B cell (primary cell): ENCODE measurements around the gene TRABD2A. TPM values are rescaled to one million over a fixed set of nuclear protein-coding genes. Genes with fewer than 3 reads are reported as not detected.

Source experiments
- ATAC-seq: fragments of 200-7000 bp; cut with Tn5 transposase; one replicate; pipeline ENCODE4 v1.10.0; 2021; ENCODE audit warnings: low read depth, mild to moderate bottlenecking, moderate number of reproducible peaks, moderate library complexity
- CTCF ChIA-PET: fragments of 350-600 bp; sonication (Branson Sonifier 250); formaldehyde crosslinking; loops from one replicate; lab custom pipeline; 2021; ENCODE audit warnings: antibody characterized with exemption, inconsistent platforms; lab: Charles Lee
- POLR2A ChIA-PET: fragments of 350-600 bp; sonication (Branson Sonifier 250); formaldehyde crosslinking; loops from one replicate; lab custom pipeline; 2021; ENCODE audit warnings: antibody characterized with exemption; lab: Charles Lee
- DNase-seq: peaks from one replicate; pipeline ENCODE4 v3.0.0; 2013
- H2AFZ ChIP-seq: 2 replicates; pipeline ENCODE4 v1.6.1; 2012; ENCODE audit warnings: mild to moderate bottlenecking, low read depth, low read length; ENCODE audit not compliant: insufficient read depth, poor library complexity, severe bottlenecking
- H3K27ac ChIP-seq, 2 donors: 1 replicate in 1 of 2; 2 replicates in 1 of 2; pipeline ENCODE4 v1.5.1; 2012 to 2013; ENCODE audit warnings: low read length in 2 of 2, mild to moderate bottlenecking in 2 of 2, moderate library complexity in 1 of 2
- H3K27me3 ChIP-seq, 4 experiments: fragments of 200-600 bp in 1 of 4; sonication (generic) in 1 of 4; replicated peaks in 1 of 4; 1 replicate in 2 of 4; 2 replicates in 2 of 4; pipeline versions ENCODE4 v1.6.1 to v1.7.0; 2013 to 2016; ENCODE audit warnings: low read length in 3 of 4, mild to moderate bottlenecking in 2 of 4, mixed read lengths in 1 of 4, moderate library complexity in 1 of 4; ENCODE audit not compliant: insufficient read depth in 4 of 4, control insufficient read depth in 3 of 4; ENCODE audit errors: control extremely low read depth in 1 of 4
- H3K36me3 ChIP-seq, 2 experiments: replicated peaks in 1 of 2; 1 replicate in 1 of 2; 2 replicates in 1 of 2; pipeline versions ENCODE4 v1.6.1 to v1.7.1; 2013; ENCODE audit warnings: low read length in 1 of 2; ENCODE audit not compliant: insufficient read depth in 2 of 2, control insufficient read depth in 1 of 2; ENCODE audit errors: control extremely low read depth in 1 of 2, extremely low read depth in 1 of 2
- H3K4me1 ChIP-seq, 2 donors: fragments of 200-600 bp in 1 of 2; sonication (generic) in 1 of 2; 1 replicate in 1 of 2; 2 replicates in 1 of 2; pipeline versions ENCODE4 v1.5.1 to v1.6.1; 2013 to 2017; ENCODE audit warnings: low read length in 2 of 2; ENCODE audit not compliant: control insufficient read depth in 2 of 2, insufficient read depth in 2 of 2
- H3K4me2 ChIP-seq: replicated peaks from 2 replicates; pipeline ENCODE3; 2012; ENCODE audit warnings: mild to moderate bottlenecking, low read depth, low read length; ENCODE audit not compliant: poor library complexity, severe bottlenecking
- H3K4me3 ChIP-seq, 5 experiments: fragments of 200-600 bp in 1 of 5; sonication (generic) in 1 of 5; 1 replicate in 3 of 5; 2 replicates in 2 of 5; pipeline versions ENCODE4 v1.5.1 to v1.7.0; 2011 to 2016; ENCODE audit warnings: low read length in 4 of 5, mild to moderate bottlenecking in 4 of 5, low read depth in 2 of 5, control low read depth in 1 of 5, moderate library complexity in 1 of 5; ENCODE audit not compliant: insufficient read depth in 1 of 5; ENCODE audit errors: control extremely low read depth in 1 of 5, extremely low read depth in 1 of 5
- H3K79me2 ChIP-seq: fragments of 200-600 bp; sonication (generic); one replicate; pipeline ENCODE4 v1.6.0; 2016; ENCODE audit warnings: low read length; ENCODE audit not compliant: control insufficient read depth, insufficient read depth
- H3K9ac ChIP-seq: fragments of 200-600 bp; sonication (generic); 2 replicates; pipeline ENCODE4 v1.6.1; 2017; ENCODE audit warnings: mild to moderate bottlenecking, low read length, moderate library complexity
- H3K9me3 ChIP-seq, 3 donors: one replicate each; pipeline versions ENCODE4 v1.6.1 to v1.7.1; 2013; ENCODE audit warnings: low read length in 2 of 3; ENCODE audit not compliant: control insufficient read depth in 2 of 3, insufficient read depth in 1 of 3; ENCODE audit errors: control extremely low read depth in 1 of 3
- H4K20me1 ChIP-seq: 2 replicates; pipeline ENCODE4 v1.6.0; 2012; ENCODE audit warnings: mild to moderate bottlenecking, low read length; ENCODE audit not compliant: insufficient read depth, control insufficient read depth, poor library complexity, severe bottlenecking
- H3K27ac Mint-ChIP-seq: one replicate; pipeline ENCODE4 v1.8.0; 2021; ENCODE audit warnings: mixed read lengths
- H3K27me3 Mint-ChIP-seq: one replicate; pipeline ENCODE4 v1.8.0; 2021; ENCODE audit warnings: mixed read lengths
- H3K4me1 Mint-ChIP-seq: one replicate; pipeline ENCODE4 v1.8.0; 2021; ENCODE audit warnings: mixed read lengths
- H3K4me3 Mint-ChIP-seq: one replicate; pipeline ENCODE4 v1.8.0; 2021; ENCODE audit warnings: mixed read lengths
- H3K9me3 Mint-ChIP-seq: one replicate; pipeline ENCODE4 v1.8.0; 2022; ENCODE audit warnings: mixed read lengths; ENCODE audit not compliant: insufficient read depth
- CTCF ChIP-seq: fragments of 200-600 bp; IDR thresholded peaks from one replicate; pipeline ENCODE4 v1.8.0; 2022; ENCODE audit warnings: antibody characterized with exemption, mild to moderate bottlenecking
- EZH2 ChIP-seq: IDR thresholded peaks from 2 replicates; pipeline ENCODE4 v1.6.1; 2012; ENCODE audit warnings: borderline replicate concordance, low read depth, mild to moderate bottlenecking, moderate library complexity, low read length; ENCODE audit not compliant: insufficient read depth, poor library complexity, severe bottlenecking
- WGBS: methylation state at CpG from one replicate; pipeline ENCODE4 v1.1.5; 2013; ENCODE audit warnings: missing lambda C conversion rate; ENCODE audit not compliant: insufficient coverage; 5-methylcytosine and 5-hydroxymethylcytosine counted together
- intact Hi-C: fragments of 100-400 bp; cut with micrococcal nuclease; formaldehyde crosslinking; loops from one replicate; pipeline ENCODE4 v1.10.0; 2022
- polyA plus RNA-seq: library from polyadenylated mRNA; depleted of rRNA; stranded (reverse); fragments of >200 nt; gene quantifications from 2 replicates; pipeline ENCODE4 v1.2.3, GENCODE V29; 2012
- total RNA-seq, 2 donors: library from RNA; stranded (reverse); fragments of 120-200 nt in 1 of 2; gene quantifications; 1 replicate in 1 of 2; 2 replicates in 1 of 2; pipeline versions ENCODE4 v1.2.3 to v1.2.4, GENCODE V29; 2013 to 2022

The TRABD2A gene
- total and polyA plus RNA-seq, 2 donors (not counting 1 experiment from before 2014, with no cell fraction given) = 10.1 to 11.3 TPM

DNA sequence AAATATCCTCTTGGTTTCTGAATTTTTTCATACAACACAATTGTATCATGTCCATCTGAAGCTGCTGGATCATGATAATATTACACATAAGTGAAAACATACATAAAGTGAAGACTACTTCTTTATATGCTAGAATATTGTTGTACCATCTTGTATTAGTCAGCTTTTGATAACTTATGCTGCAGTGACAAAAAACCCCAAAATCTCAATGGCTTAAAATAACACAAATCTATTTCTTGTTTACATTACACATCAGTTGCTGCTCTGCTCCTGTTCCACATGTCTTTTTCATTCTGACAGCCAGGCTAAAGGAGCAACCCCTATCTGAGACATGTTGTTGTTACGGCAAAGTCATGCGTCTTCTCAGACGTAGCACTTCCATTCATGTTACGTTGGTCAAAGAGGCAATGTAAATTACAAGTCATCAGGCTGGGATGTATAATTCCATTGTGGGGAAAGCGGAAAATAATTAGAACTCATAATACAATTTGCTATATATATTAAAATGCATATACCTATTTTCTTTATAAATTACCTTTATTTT is 30.3 kb upstream of the TRABD2A start:
- H3K36me3 ChIP-seq = peaks cover 0 to 7% of the 10 kb centered on the region in 2 experiments
- H2AFZ ChIP-seq = no peak overlapping the region
- H3K4me3 ChIP-seq = no peak overlapping the region
- H3K27me3 ChIP-seq = no peaks in the 10 kb centered on the region
- peaks cover 27% of the 10 kb centered on the region for H3K79me2 ChIP-seq
- no peak overlapping the region for H3K27ac ChIP-seq
- no peak overlapping the region for H3K4me3 Mint-ChIP-seq
- intact Hi-C loops = no loop called here
- ATAC-seq (no peak), DNase-seq (no peak)
- ChIA-PET CTCF (interaction anchor here (1.2 kb wide), 1 partner anchor 14 kb away, joined by 4 read pairs; no protein-coding TSS in a partner anchor), POLR2A (no interaction called here)
- peaks cover 0 to 7% (median 0%) of the 10 kb centered on the region in 3 donors for H3K9me3 ChIP-seq
- no peak overlapping the region for H3K27ac Mint-ChIP-seq
- TF ChIP-seq EZH2 (no peak), CTCF (no peak)
- H3K27me3 Mint-ChIP-seq = no peaks in the 10 kb centered on the region
- H3K4me1 ChIP-seq = peaks cover 28 to 31% of the 10 kb centered on the region in 2 donors
- no peak overlapping the region for H3K9ac ChIP-seq
- H4K20me1 ChIP-seq = peaks cover 6% of the 10 kb centered on the region
- 80% methylated on average over 1 of the region's 5 CpGs for WGBS
- H3K4me2 ChIP-seq = no peak overlapping the region
- peaks cover 10% of the 10 kb centered on the region for H3K9me3 Mint-ChIP-seq
- H3K4me1 Mint-ChIP-seq = peaks cover 37% of the 10 kb centered on the region
